HepG2 (cell line): ENCODE results near the gene ITGA6. TPM values are rescaled to one million over a fixed set of nuclear protein-coding genes. Genes with fewer than 3 reads are reported as not detected.

Experiments used
- ATAC-seq: fragments of 200-7000 bp; cut with Tn5 transposase; 3 replicates; pipeline ENCODE4 v1.9.1; 2020; ENCODE audit warnings: mild to moderate bottlenecking, moderate library complexity
- BruUV-seq: library from RNA; stranded (reverse); fragments of 400-500 nt; replicated peaks from 2 replicates; lab custom pipeline; 2021; lab: Mats Ljungman, UMichigan
- CTCF ChIA-PET: fragments of 300-600 bp; formaldehyde crosslinking; extraction: SDS; loops from one replicate; lab custom pipeline; 2021; ENCODE audit warnings: low total read pairs, inconsistent platforms, low intra/inter-chr PET ratio; lab: Yijun Ruan, JAX
- POLR2A ChIA-PET: fragments of 350-600 bp; sonication (Branson Sonifier 250); formaldehyde crosslinking; loops from one replicate; lab custom pipeline; 2020; ENCODE audit warnings: antibody characterized with exemption, inconsistent platforms; lab: Yijun Ruan, JAX
- DNase-seq: peaks from one replicate; pipeline ENCODE4 v3.0.0-alpha.2; 2015; ENCODE audit warnings: low spot score
- FAIRE-seq: peaks from 3 replicates; lab custom pipeline; 2011; peaks lifted over from hg19 to GRCh38; lab: Jason Lieb, UNC
- H2AFZ ChIP-seq: one replicate; pipeline ENCODE4 v1.6.1; 2011; ENCODE audit warnings: low read length, inconsistent platforms
- H3K27ac ChIP-seq: fragments of 300-600 bp; 3 replicates; pipeline ENCODE4 v1.8.0; 2011; ENCODE audit warnings: mixed run types, mild to moderate bottlenecking, mixed read lengths, low read length, inconsistent platforms; ENCODE audit not compliant: insufficient read depth; ENCODE audit errors: extremely low read length
- H3K27me3 ChIP-seq, 2 experiments: fragments of 200-600 bp in 1 of 2; 2 replicates in 1 of 2; 3 replicates in 1 of 2; pipeline versions ENCODE4 v1.6.0 to v1.8.0; 2011; ENCODE audit warnings: low read length in 2 of 2, mild to moderate bottlenecking in 2 of 2, moderate library complexity in 2 of 2, inconsistent platforms in 1 of 2; ENCODE audit not compliant: insufficient read depth in 2 of 2, control insufficient read depth in 1 of 2
- H3K36me3 ChIP-seq, 2 experiments: fragments of 200-600 bp in 1 of 2; replicated peaks in 1 of 2; 2 replicates in 1 of 2; 3 replicates in 1 of 2; pipeline versions ENCODE4 v1.5.1 to v1.8.0; 2011; ENCODE audit warnings: low read length in 2 of 2, inconsistent platforms in 1 of 2; ENCODE audit not compliant: insufficient read depth in 2 of 2, control insufficient read depth in 1 of 2
- H3K4me1 ChIP-seq: 2 replicates; pipeline ENCODE4 v1.5.1; 2012; ENCODE audit warnings: low read length, inconsistent platforms; ENCODE audit not compliant: insufficient read depth
- H3K4me2 ChIP-seq: 2 replicates; pipeline ENCODE4 v1.6.0; 2011; ENCODE audit warnings: low read depth, low read length, inconsistent platforms
- H3K4me3 ChIP-seq, 3 experiments: fragments of 200-600 bp in 1 of 3; sonication (generic), shearing (Covaris generic) in 1 of 3; replicated peaks in 1 of 3; 2 replicates each; pipeline ENCODE4 v1.5.1; 2011 to 2016; ENCODE audit warnings: low read length in 3 of 3, inconsistent platforms in 2 of 3, low read depth in 2 of 3, mild to moderate bottlenecking in 2 of 3, control low read depth in 1 of 3, mixed read lengths in 1 of 3; ENCODE audit not compliant: insufficient read depth in 1 of 3
- H3K79me2 ChIP-seq: one replicate; pipeline ENCODE4 v1.6.1; 2011; ENCODE audit warnings: low read length, inconsistent platforms; ENCODE audit not compliant: insufficient read depth
- H3K9ac ChIP-seq: 2 replicates; pipeline ENCODE4 v1.6.0; 2011; ENCODE audit warnings: mild to moderate bottlenecking, low read depth, low read length, inconsistent platforms; ENCODE audit not compliant: insufficient read depth
- H3K9me3 ChIP-seq: 2 replicates; pipeline ENCODE4 v1.5.1; 2012; ENCODE audit warnings: mild to moderate bottlenecking, low read length
- H4K20me1 ChIP-seq: 2 replicates; pipeline ENCODE4 v1.6.0; 2011; ENCODE audit warnings: inconsistent platforms, mild to moderate bottlenecking, low read length, moderate library complexity; ENCODE audit not compliant: insufficient read depth
- DMAP1 ChIP-seq: IDR thresholded peaks from 2 replicates; pipeline ENCODE4 v1.6.1; 2016
- EED ChIP-seq: sonication (generic); formaldehyde crosslinking; IDR thresholded peaks from 2 replicates; pipeline ENCODE4 v1.5.0; 2020; ENCODE audit warnings: mild to moderate bottlenecking, missing genetic modification reagents
- PAF1 ChIP-seq: IDR thresholded peaks from 2 replicates; pipeline ENCODE4 v1.6.1; 2016; ENCODE audit warnings: missing genetic modification reagents, missing compliant biosample characterization
- PATZ1 ChIP-seq: sonication (generic); formaldehyde crosslinking; IDR thresholded peaks from 2 replicates; pipeline ENCODE4 v1.4.0; 2020; ENCODE audit warnings: missing genetic modification reagents
- PHF21A ChIP-seq: sonication (generic); formaldehyde crosslinking; IDR thresholded peaks from 2 replicates; pipeline ENCODE4 v1.5.0; 2020; ENCODE audit warnings: mild to moderate bottlenecking, missing genetic modification reagents
- PLRG1 ChIP-seq: fragments of 450-650 bp; conservative IDR thresholded peaks from 2 replicates; pipeline ENCODE4 v1.6.1; 2016
- REXO4 ChIP-seq: sonication (generic); formaldehyde crosslinking; IDR thresholded peaks from 2 replicates; pipeline ENCODE4 v1.8.0; 2022; ENCODE audit warnings: missing genetic modification reagents, mild to moderate bottlenecking, borderline replicate concordance
- SRSF9 ChIP-seq: fragments of 200-400 bp; formaldehyde crosslinking; IDR thresholded peaks from 2 replicates; pipeline ENCODE4 v1.6.1; 2018; ENCODE audit warnings: borderline replicate concordance, mild to moderate bottlenecking, low read depth, low read length; ENCODE audit not compliant: insufficient read depth, poor library complexity, severe bottlenecking
- TAF15 ChIP-seq: fragments of 200-400 bp; formaldehyde crosslinking; IDR thresholded peaks from one replicate; pipeline ENCODE4 v1.6.1; 2018; ENCODE audit warnings: mild to moderate bottlenecking, low read depth, low read length; ENCODE audit not compliant: poor library complexity, severe bottlenecking
- ZIK1 ChIP-seq: sonication (generic); formaldehyde crosslinking; IDR thresholded peaks from 2 replicates; pipeline ENCODE4 v1.5.0; 2020; ENCODE audit warnings: mild to moderate bottlenecking, low read depth, missing genetic modification reagents, borderline replicate concordance
- ZNF138 ChIP-seq: sonication (generic); formaldehyde crosslinking; IDR thresholded peaks from 2 replicates; pipeline ENCODE4 v1.5.0; 2020; ENCODE audit warnings: mild to moderate bottlenecking, low read depth, missing genetic modification reagents
- WGBS: methylation state at CpG from one replicate; pipeline ENCODE4 v1.1.6; 2017; ENCODE audit warnings: low lambda C conversion rate; 5-methylcytosine and 5-hydroxymethylcytosine counted together
- in situ Hi-C: cut with HindIII; loops from 2 replicates; pipeline ENCODE4 v1.10.0; 2017; ENCODE audit warnings: low pct_unique_long_range_greater_than_20kb; ENCODE audit not compliant: extremely low pct_ligation_motif_present
- intact Hi-C: fragments of 100-400 bp; cut with micrococcal nuclease; formaldehyde crosslinking; loops from one replicate; pipeline ENCODE4 v1.10.0; 2022; ENCODE audit not compliant: unreplicated experiment
- polyA plus RNA-seq, 8 experiments: library from polyadenylated mRNA; depleted of rRNA in 3 of 8; stranded (reverse) in 7 of 8; unstranded in 1 of 8; fragments of >200 nt; fragmentation: Illumina TruSeq in 4 of 8; extraction: Trizol in 4 of 8; gene quantifications; 2 replicates each; pipeline versions ENCODE4 v1.2.1 to v1.2.3, GENCODE V29; 2011 to 2016; ENCODE audit warnings: low read depth in 4 of 8, missing spikeins in 1 of 8, mixed read lengths in 1 of 8; ENCODE audit not compliant: insufficient read depth in 1 of 8
- total RNA-seq, 5 experiments: library from RNA; depleted of rRNA; stranded (reverse); fragments of >200 nt; fragmentation: Illumina TruSeq; extraction: Trizol; gene quantifications; 2 replicates each; pipeline ENCODE4 v1.2.3, GENCODE V29; 2016; ENCODE audit warnings: low read depth in 1 of 5

The ITGA6 gene
- total and polyA plus RNA-seq, 2 of the 13 experiments (the other 11 are each of a cell fraction or from before 2014, with no cell fraction given) = 24.0 to 92.5 TPM

DNA sequence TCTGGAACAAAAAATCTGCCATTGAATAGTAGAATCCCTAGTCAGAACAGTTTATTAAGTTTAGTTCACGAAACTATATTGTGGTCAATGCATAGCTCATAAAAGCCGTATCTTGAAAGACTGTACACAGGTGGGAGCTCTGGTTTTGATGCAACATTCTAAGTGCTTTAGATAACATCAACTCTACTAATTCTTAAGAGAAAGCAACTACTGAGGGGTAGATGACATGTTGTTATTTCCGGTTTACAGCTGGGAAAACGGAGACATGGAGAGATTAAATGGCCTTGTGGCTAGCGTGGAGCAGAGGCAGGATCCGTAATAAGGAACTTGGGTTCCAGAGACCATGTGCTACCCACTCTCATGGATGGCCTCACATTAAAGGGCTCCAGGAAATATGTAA, 4.2 kb upstream of the ITGA6 start:
- TF ChIP-seq REXO4 (no peak), PLRG1 (no peak), ZIK1 (CRISPR knock-in tag) (no peak), PHF21A (CRISPR knock-in tag) (no peak), TAF15 (no peak), DMAP1 (CRISPR knock-in tag) (no peak), SRSF9 (no peak), ZNF138 (CRISPR knock-in tag) (no peak), EED (CRISPR knock-in tag) (no peak), PATZ1 (CRISPR knock-in tag) (no peak), PAF1 (CRISPR knock-in tag) (no peak)
- BruUV-seq = no TSS peak
- Histone ChIP-seq H3K4me2 (no peak overlapping the region), H3K4me3 (no peak overlapping the region), H3K9ac (no peak overlapping the region), H3K27ac (no peak overlapping the region), H2AFZ (no peak overlapping the region), H3K27me3 (peaks cover 1 to 30% of the 10 kb centered on the region in 2 experiments; a peak in 3 of 5 replicates), H3K9me3 (peaks cover 14% of the 10 kb centered on the region), H3K79me2 (no peaks in the 10 kb centered on the region), H4K20me1 (no peaks in the 10 kb centered on the region), H3K4me1 (peaks cover 6% of the 10 kb centered on the region), H3K36me3 (no peaks in the 10 kb centered on the region)
- POLR2A ChIA-PET = no interaction called here
- in situ Hi-C loops (no loop called here), intact Hi-C loops (no loop called here)
- WGBS = 81% methylated on average over 6 of the region's 6 CpGs
- CTCF ChIA-PET = no interaction called here
- no peak for DNase-seq
- no peak for FAIRE-seq
- no peak for ATAC-seq
